H1 (cell line): ENCODE data around the gene ZXDC. TPM values are rescaled to one million over a fixed set of nuclear protein-coding genes. Genes with fewer than 3 reads are reported as not detected.
A peak's percentile ranks its signal among the peaks of the same experiment; 100 is the strongest.

Source experiments
- CTCF ChIA-PET: fragments of 300-600 bp; sonication (Branson Sonifier 250); formaldehyde crosslinking; loops from one replicate; lab custom pipeline; 2021; ENCODE audit not compliant: partially characterized antibody; lab: Charles Lee
- POLR2A ChIA-PET: fragments of 300-600 bp; sonication (Branson Sonifier 250); formaldehyde crosslinking; loops from one replicate; lab custom pipeline; 2021; ENCODE audit warnings: inconsistent platforms; ENCODE audit not compliant: partially characterized antibody; lab: Charles Lee
- DNase-seq, 2 experiments: peaks; one replicate each; pipeline versions ENCODE4 v3.0.0 to v3.0.0-alpha.2; 2010 to 2022; ENCODE audit warnings: low spot score in 2 of 2, low read depth in 1 of 2, mixed read lengths in 1 of 2
- FAIRE-seq: peaks from 2 replicates; lab custom pipeline; 2011; peaks lifted over from hg19 to GRCh38; lab: Jason Lieb, UNC
- H2AFZ ChIP-seq: 2 replicates; pipeline ENCODE4 v1.8.1; 2012; ENCODE audit warnings: low read length, inconsistent platforms
- H2AK5ac ChIP-seq: 2 replicates; pipeline ENCODE4 v1.6.1; 2013; ENCODE audit warnings: low read depth, low read length
- H2BK120ac ChIP-seq: replicated peaks from 2 replicates; pipeline ENCODE3; 2013; ENCODE audit warnings: low read depth, low read length, inconsistent platforms
- H2BK12ac ChIP-seq: 2 replicates; pipeline ENCODE4 v1.6.1; 2013; ENCODE audit warnings: low read depth, low read length
- H2BK15ac ChIP-seq: 2 replicates; pipeline ENCODE4 v1.6.1; 2013; ENCODE audit warnings: low read length
- H2BK20ac ChIP-seq: 2 replicates; pipeline ENCODE4 v1.6.1; 2013; ENCODE audit warnings: low read length
- H2BK5ac ChIP-seq: 2 replicates; pipeline ENCODE4 v1.6.1; 2013; ENCODE audit warnings: low read depth, low read length
- H3K14ac ChIP-seq: 2 replicates; pipeline ENCODE4 v1.6.1; 2013; ENCODE audit warnings: inconsistent platforms; ENCODE audit not compliant: insufficient read length
- H3K18ac ChIP-seq: 2 replicates; pipeline ENCODE4 v1.6.1; 2013; ENCODE audit warnings: low read length; ENCODE audit errors: extremely low read depth
- H3K23ac ChIP-seq: 2 replicates; pipeline ENCODE4 v1.6.1; 2013; ENCODE audit warnings: inconsistent platforms; ENCODE audit not compliant: insufficient read length
- H3K23me2 ChIP-seq: 2 replicates; pipeline ENCODE4 v1.6.1; 2013; ENCODE audit warnings: low read depth, low read length
- H3K27ac ChIP-seq: 2 replicates; pipeline ENCODE4 v1.6.1; 2011; ENCODE audit warnings: low read depth, low read length, inconsistent platforms
- H3K27me3 ChIP-seq, 4 experiments: replicated peaks in 1 of 4; 1 replicate in 1 of 4; 2 replicates in 3 of 4; pipeline versions ENCODE4 v1.6.1 to v1.8.1; 2011 to 2013; ENCODE audit warnings: low read length in 3 of 4, mild to moderate bottlenecking in 3 of 4, inconsistent platforms in 2 of 4, mixed read lengths in 2 of 4, moderate library complexity in 1 of 4; ENCODE audit not compliant: control insufficient read depth in 3 of 4, insufficient read depth in 3 of 4; ENCODE audit errors: extremely low read depth in 1 of 4
- H3K36me3 ChIP-seq, 4 experiments: 2 replicates each; pipeline versions ENCODE4 v1.6.1 to v1.8.1; 2011 to 2013; ENCODE audit warnings: mild to moderate bottlenecking in 4 of 4, low read length in 3 of 4, moderate library complexity in 2 of 4, control low read depth in 1 of 4, inconsistent platforms in 1 of 4; ENCODE audit not compliant: insufficient read depth in 4 of 4, control insufficient read depth in 2 of 4
- H3K4ac ChIP-seq: replicated peaks from 2 replicates; pipeline ENCODE3; 2013; ENCODE audit warnings: low read length, low read depth, mixed read lengths, inconsistent platforms; ENCODE audit not compliant: insufficient read length
- H3K4me1 ChIP-seq, 4 experiments: replicated peaks in 1 of 4; 1 replicate in 1 of 4; 2 replicates in 3 of 4; pipeline versions ENCODE4 v1.6.1 to v1.8.1; 2011 to 2013; ENCODE audit warnings: low read length in 3 of 4, inconsistent platforms in 2 of 4, mixed read lengths in 1 of 4; ENCODE audit not compliant: insufficient read depth in 4 of 4, control insufficient read depth in 3 of 4
- H3K4me2 ChIP-seq, 2 experiments: 2 replicates each; pipeline versions ENCODE4 v1.6.1 to v1.8.1; 2011 to 2013; ENCODE audit warnings: low read depth in 2 of 2, low read length in 2 of 2, control low read depth in 1 of 2, inconsistent platforms in 1 of 2, mild to moderate bottlenecking in 1 of 2; ENCODE audit not compliant: insufficient read depth in 1 of 2
- H3K4me3 ChIP-seq, 4 experiments: fragments of 200-600, 300-600 bp in 1 of 4; sonication (generic), shearing (Covaris generic), sonication (Bioruptor Twin) in 1 of 4; 2 replicates each; pipeline versions ENCODE4 v1.5.1 to v1.8.1; 2011 to 2016; ENCODE audit warnings: low read length in 4 of 4, low read depth in 3 of 4, control low read depth in 2 of 4, inconsistent platforms in 2 of 4, mild to moderate bottlenecking in 2 of 4, mixed read lengths in 1 of 4, moderate library complexity in 1 of 4; ENCODE audit not compliant: insufficient read depth in 2 of 4; ENCODE audit errors: extremely low read depth in 1 of 4
- H3K56ac ChIP-seq: replicated peaks from 2 replicates; pipeline ENCODE3; 2013; ENCODE audit warnings: low read depth, mild to moderate bottlenecking, mixed read lengths, low read length, inconsistent platforms; ENCODE audit not compliant: insufficient read length
- H3K79me1 ChIP-seq: 2 replicates; pipeline ENCODE4 v1.6.1; 2013; ENCODE audit warnings: low read depth, low read length, control low read depth
- H3K79me2 ChIP-seq, 2 experiments: 2 replicates each; pipeline versions ENCODE4 v1.6.1 to v1.8.1; 2012 to 2013; ENCODE audit warnings: low read length in 2 of 2, mild to moderate bottlenecking in 2 of 2, inconsistent platforms in 1 of 2; ENCODE audit not compliant: insufficient read depth in 2 of 2, control insufficient read depth in 1 of 2
- H3K9ac ChIP-seq, 4 experiments: replicated peaks in 1 of 4; 1 replicate in 1 of 4; 2 replicates in 3 of 4; pipeline versions ENCODE4 v1.6.1 to v1.8.1; 2011 to 2013; ENCODE audit warnings: low read depth in 3 of 4, low read length in 3 of 4, control low read depth in 2 of 4, mild to moderate bottlenecking in 2 of 4, moderate library complexity in 2 of 4, inconsistent platforms in 1 of 4; ENCODE audit errors: extremely low read depth in 1 of 4
- H3K9me3 ChIP-seq, 2 experiments: 2 replicates each; pipeline versions ENCODE4 v1.6.1 to v1.8.1; 2012 to 2013; ENCODE audit warnings: mild to moderate bottlenecking in 2 of 2, moderate library complexity in 2 of 2, control low read depth in 1 of 2, inconsistent platforms in 1 of 2, low read depth in 1 of 2, low read length in 1 of 2, mixed read lengths in 1 of 2; ENCODE audit not compliant: insufficient read depth in 2 of 2
- H4K20me1 ChIP-seq, 2 experiments: replicated peaks in 1 of 2; 2 replicates each; pipeline versions ENCODE3 to v1.8.1; 2011 to 2013; ENCODE audit warnings: inconsistent platforms in 2 of 2, low read length in 2 of 2, mild to moderate bottlenecking in 1 of 2; ENCODE audit not compliant: insufficient read depth in 2 of 2, control insufficient read depth in 1 of 2
- H4K5ac ChIP-seq: 2 replicates; pipeline ENCODE4 v1.6.1; 2013; ENCODE audit warnings: low read length, low read depth, mixed read lengths, inconsistent platforms; ENCODE audit not compliant: insufficient read length
- H4K8ac ChIP-seq: 2 replicates; pipeline ENCODE4 v1.8.0; 2013; ENCODE audit warnings: mild to moderate bottlenecking, moderate library complexity, low read length, inconsistent platforms; ENCODE audit not compliant: insufficient read depth; ENCODE audit errors: extremely low read depth
- H4K91ac ChIP-seq: replicated peaks from 2 replicates; pipeline ENCODE3; 2013; ENCODE audit warnings: low read length, mixed read lengths, inconsistent platforms; ENCODE audit not compliant: insufficient read length
- CEBPB ChIP-seq: IDR thresholded peaks from 2 replicates; pipeline ENCODE4 v1.6.1; 2012; ENCODE audit warnings: low read depth, low read length
- CREB1 ChIP-seq: IDR thresholded peaks from 2 replicates; pipeline ENCODE4 v1.6.1; 2012; ENCODE audit warnings: inconsistent platforms
- EGR1 ChIP-seq: IDR thresholded peaks from 2 replicates; pipeline ENCODE4 v1.6.1; 2011; ENCODE audit warnings: low read depth, low read length, borderline replicate concordance
- KDM5A ChIP-seq: fragments of 200-600 bp; IDR thresholded peaks from 2 replicates; pipeline ENCODE4 v1.7.1; 2012; ENCODE audit warnings: mild to moderate bottlenecking, low read length, inconsistent platforms, mixed read lengths
- PHF8 ChIP-seq: fragments of 200-600 bp; sonication (generic); conservative IDR thresholded peaks from 2 replicates; pipeline ENCODE4 v1.7.1; 2012; ENCODE audit warnings: low read depth, mild to moderate bottlenecking, inconsistent platforms, low read length, moderate library complexity
- POU5F1 ChIP-seq: IDR thresholded peaks from 2 replicates; pipeline ENCODE4 v1.6.1; 2011; ENCODE audit warnings: low read depth, mild to moderate bottlenecking, low read length, moderate library complexity
- WGBS, 2 experiments: shearing (Covaris generic) in 1 of 2; methylation state at CpG; one replicate each; pipeline versions ENCODE4 v1.1.6 to v1.1.7; 2013 to 2015; ENCODE audit warnings: low lambda C conversion rate in 2 of 2, mixed read lengths in 2 of 2, inconsistent platforms in 1 of 2, low coverage in 1 of 2, missing lambda C conversion rate in 1 of 2; ENCODE audit not compliant: insufficient replicate concordance in 2 of 2, insufficient coverage in 1 of 2, insufficient read length in 1 of 2; ENCODE audit errors: extremely low coverage in 1 of 2, missing lambda C conversion rate in 1 of 2; 5-methylcytosine and 5-hydroxymethylcytosine counted together
- polyA plus RNA-seq, 7 experiments: library from polyadenylated mRNA; depleted of rRNA in 3 of 7; stranded (reverse) in 5 of 7; unstranded in 2 of 7; fragments of >200 nt in 5 of 7; fragments of 200-250 nt in 2 of 7; gene quantifications; 1 replicate in 5 of 7; 2 replicates in 1 of 7; 4 replicates in 1 of 7; pipeline versions ENCODE4 v1.2.1 to v1.2.3, GENCODE V29; 2011 to 2013; ENCODE audit warnings: missing spikeins in 2 of 7, mixed read lengths in 2 of 7
- total RNA-seq: library from RNA; stranded (reverse); fragmentation: NEBNext Ultra II Directional; extraction: Animal tissue kit (Norgen Biotek cat#: 25700); gene quantifications from 2 replicates; pipeline ENCODE4 v1.2.1, GENCODE V29; 2021
- TF ChIP-seq, protein P1 (sequence below): IDR thresholded peaks from 2 replicates; pipeline ENCODE4 v1.6.1; 2012; ENCODE audit warnings: inconsistent platforms

ZXDC gene
- total and polyA plus RNA-seq, 2 of the 8 experiments (the other 6 are each of a cell fraction or from before 2014, with no cell fraction given): 12.7 to 24.3 TPM

DNA sequence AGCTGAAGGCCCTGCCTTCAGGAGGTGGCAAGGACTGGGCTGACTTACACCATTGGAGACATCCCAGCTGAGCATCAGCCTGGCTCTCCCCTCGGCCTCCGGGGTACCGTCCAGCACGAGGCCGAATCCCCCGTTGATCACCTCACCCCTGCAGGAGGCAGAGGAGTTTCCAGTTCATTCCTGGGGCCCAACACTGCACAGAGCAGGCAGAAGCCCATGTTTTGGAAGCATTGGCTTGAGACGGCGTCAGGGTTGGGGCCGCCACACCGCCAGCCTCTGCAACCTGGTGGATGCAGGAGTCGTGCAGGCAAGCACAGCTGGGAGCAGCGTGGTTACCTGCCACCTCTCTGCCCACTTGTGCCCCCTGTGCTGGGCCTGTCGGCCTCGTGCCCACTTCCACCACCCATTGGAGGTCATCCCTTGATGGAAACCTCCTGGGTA is 7.7 kb upstream of the ZXDC start:
- Histone ChIP-seq H2BK20ac (0 out of 2 replicates have a peak overlapping the region, but pooled peaks have one; percentile 34), H2BK120ac (no peak overlapping the region), H2AK5ac (no peak overlapping the region), H3K36me3 (no peaks in the 10 kb centered on the region), H3K23me2 (no peaks in the 10 kb centered on the region), H3K4me2 (no peak overlapping the region), H3K18ac (no peak overlapping the region), H4K91ac (peak overlapping the region; percentile 52), H3K4me3 (no peak overlapping the region), H3K79me1 (no peaks in the 10 kb centered on the region)
- TF ChIP-seq POU5F1 (no peak), KDM5A (no peak), PHF8 (no peak), CREB1 (no peak), CEBPB (no peak), EGR1 (no peak)
- TF ChIP-seq, protein P1, sequence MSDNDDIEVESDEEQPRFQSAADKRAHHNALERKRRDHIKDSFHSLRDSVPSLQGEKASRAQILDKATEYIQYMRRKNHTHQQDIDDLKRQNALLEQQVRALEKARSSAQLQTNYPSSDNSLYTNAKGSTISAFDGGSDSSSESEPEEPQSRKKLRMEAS: no peak
- TF ChIP-seq, all 59 proteins: peak for 0
- Histone ChIP-seq H3K4ac (no peak overlapping the region), H4K20me1 (no peaks in the 10 kb centered on the region), H3K23ac (no peak overlapping the region), H4K8ac (no peak overlapping the region), H4K5ac (no peak overlapping the region), H3K27ac (no peak overlapping the region), H2AFZ (no peak overlapping the region), H3K9me3 (no peaks in the 10 kb centered on the region), H2BK15ac (0 out of 2 replicates have a peak overlapping the region, but pooled peaks have one; percentile 19), H3K79me2 (no peaks in the 10 kb centered on the region), H2BK5ac (no peak overlapping the region), H3K9ac (no peak overlapping the region), H3K14ac (no peak overlapping the region), H3K27me3 (0 out of 7 replicates have a peak, but pooled peaks cover 0 to 2% (median 0%) of the 10 kb centered on the region in 4 experiments), H2BK12ac (peak overlapping the region; percentile 98; the same call in 1 of the 2 replicates), H3K56ac (no peak overlapping the region), H3K4me1 (peaks cover 0 to 22% (median 9%) of the 10 kb centered on the region in 4 experiments; a peak in 6 of 7 replicates)
- FAIRE-seq (no peak), DNase-seq (no peak)
- 92% methylated on average over 14 of the region's 14 CpGs; no CpG with 5 or more reads in 1 of the 2 experiments for WGBS, 2 experiments
- ChIA-PET CTCF (interaction anchor here (0.6 kb wide), 1 partner anchor 801 kb away, joined by 3 read pairs; no protein-coding TSS in a partner anchor), POLR2A (interaction anchor here (1.4 to 4.6 kb wide), 3 partner anchors 8 to 11 kb away, joined by 4 to 23 read pairs (median 4); partner anchors contain the start of gene ZXDC)
